ENCODE results near the gene IQCH.

IQCH gene

GRCh38 chr15:67216859-67217258, 37.7 kb upstream of the IQCH start:
- TF ChIP-seq CTCF (IDR thresholded peaks at IDR 0.05; ENCODE audit: control insufficient read depth, extremely low read depth, insufficient read depth): no peak
- H3K4me3 ChIP-seq (ENCODE audit: low read depth, low read length): no peak overlapping the region
- no peak for DNase-seq (ENCODE audit: low read depth)

- no peak for TF ChIP-seq CTCF (IDR thresholded peaks at IDR 0.05; ENCODE audit: control insufficient read depth, extremely low read depth, insufficient read depth)
- DNase-seq (ENCODE audit: low read depth): no peak
- H3K4me3 ChIP-seq (ENCODE audit: low read depth, low read length): no peak overlapping the region
Observed at GRCh38 chr15:67218428-67218827, 36.2 kb upstream of the IQCH start.

- no peak overlapping the region for H3K4me3 ChIP-seq (ENCODE audit: low read depth, low read length)
- TF ChIP-seq CTCF (IDR thresholded peaks at IDR 0.05; ENCODE audit: control insufficient read depth, extremely low read depth, insufficient read depth): no peak
- DNase-seq (ENCODE audit: low read depth): no peak
Observed at GRCh38 chr15:67219288-67219687, 35.3 kb upstream of the IQCH start.

- TF ChIP-seq CTCF (IDR thresholded peaks at IDR 0.05; ENCODE audit: control insufficient read depth, extremely low read depth, insufficient read depth): no peak
- no peak for DNase-seq (ENCODE audit: low read depth)
- no peak overlapping the region for H3K4me3 ChIP-seq (ENCODE audit: low read depth, low read length)
Observed at GRCh38 chr15:67224889-67225288, 29.7 kb upstream of the IQCH start.

GRCh38 chr15:67225336-67225735, 29.2 kb upstream of the IQCH start:
- DNase-seq (ENCODE audit: low read depth): no peak
- no peak for TF ChIP-seq CTCF (IDR thresholded peaks at IDR 0.05; ENCODE audit: control insufficient read depth, extremely low read depth, insufficient read depth)
- no peak overlapping the region for H3K4me3 ChIP-seq (ENCODE audit: low read depth, low read length)

- DNase-seq (ENCODE audit: low read depth): no peak
- no peak for TF ChIP-seq CTCF (IDR thresholded peaks at IDR 0.05; ENCODE audit: control insufficient read depth, extremely low read depth, insufficient read depth)
- no peak overlapping the region for H3K4me3 ChIP-seq (ENCODE audit: low read depth, low read length)
Observed at GRCh38 chr15:67227431-67227830, 27.2 kb upstream of the IQCH start.

- DNase-seq (ENCODE audit: low read depth): no peak
- no peak for TF ChIP-seq CTCF (IDR thresholded peaks at IDR 0.05; ENCODE audit: control insufficient read depth, extremely low read depth, insufficient read depth)
- H3K4me3 ChIP-seq (ENCODE audit: low read depth, low read length): no peak overlapping the region
Observed at GRCh38 chr15:67227846-67228245, 26.7 kb upstream of the IQCH start.
